ENCODE results near the gene ASTN2.

- TF ChIP-seq, protein P1, sequence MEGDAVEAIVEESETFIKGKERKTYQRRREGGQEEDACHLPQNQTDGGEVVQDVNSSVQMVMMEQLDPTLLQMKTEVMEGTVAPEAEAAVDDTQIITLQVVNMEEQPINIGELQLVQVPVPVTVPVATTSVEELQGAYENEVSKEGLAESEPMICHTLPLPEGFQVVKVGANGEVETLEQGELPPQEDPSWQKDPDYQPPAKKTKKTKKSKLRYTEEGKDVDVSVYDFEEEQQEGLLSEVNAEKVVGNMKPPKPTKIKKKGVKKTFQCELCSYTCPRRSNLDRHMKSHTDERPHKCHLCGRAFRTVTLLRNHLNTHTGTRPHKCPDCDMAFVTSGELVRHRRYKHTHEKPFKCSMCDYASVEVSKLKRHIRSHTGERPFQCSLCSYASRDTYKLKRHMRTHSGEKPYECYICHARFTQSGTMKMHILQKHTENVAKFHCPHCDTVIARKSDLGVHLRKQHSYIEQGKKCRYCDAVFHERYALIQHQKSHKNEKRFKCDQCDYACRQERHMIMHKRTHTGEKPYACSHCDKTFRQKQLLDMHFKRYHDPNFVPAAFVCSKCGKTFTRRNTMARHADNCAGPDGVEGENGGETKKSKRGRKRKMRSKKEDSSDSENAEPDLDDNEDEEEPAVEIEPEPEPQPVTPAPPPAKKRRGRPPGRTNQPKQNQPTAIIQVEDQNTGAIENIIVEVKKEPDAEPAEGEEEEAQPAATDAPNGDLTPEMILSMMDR (IDR thresholded peaks at IDR 0.05 in 8 of 11, conservative IDR thresholded peaks at IDR 0.05 in 3 of 11) = no peak
- TF ChIP-seq POLR2AphosphoS5 (IDR thresholded peaks at IDR 0.05) = no peak
Measured at GRCh38 chr9:117125531-117125930, 289.3 kb downstream of the ASTN2 start.

Measured in spleen (tissue), 7 donors.